NCI-H1048 (cell line): ENCODE measurements around the gene ATG10.

ENCODE experiments used
- DNase-seq: peaks from one replicate; lab custom pipeline; 2025; lab: John Stamatoyannopoulos, UW

The ATG10 gene

DNA sequence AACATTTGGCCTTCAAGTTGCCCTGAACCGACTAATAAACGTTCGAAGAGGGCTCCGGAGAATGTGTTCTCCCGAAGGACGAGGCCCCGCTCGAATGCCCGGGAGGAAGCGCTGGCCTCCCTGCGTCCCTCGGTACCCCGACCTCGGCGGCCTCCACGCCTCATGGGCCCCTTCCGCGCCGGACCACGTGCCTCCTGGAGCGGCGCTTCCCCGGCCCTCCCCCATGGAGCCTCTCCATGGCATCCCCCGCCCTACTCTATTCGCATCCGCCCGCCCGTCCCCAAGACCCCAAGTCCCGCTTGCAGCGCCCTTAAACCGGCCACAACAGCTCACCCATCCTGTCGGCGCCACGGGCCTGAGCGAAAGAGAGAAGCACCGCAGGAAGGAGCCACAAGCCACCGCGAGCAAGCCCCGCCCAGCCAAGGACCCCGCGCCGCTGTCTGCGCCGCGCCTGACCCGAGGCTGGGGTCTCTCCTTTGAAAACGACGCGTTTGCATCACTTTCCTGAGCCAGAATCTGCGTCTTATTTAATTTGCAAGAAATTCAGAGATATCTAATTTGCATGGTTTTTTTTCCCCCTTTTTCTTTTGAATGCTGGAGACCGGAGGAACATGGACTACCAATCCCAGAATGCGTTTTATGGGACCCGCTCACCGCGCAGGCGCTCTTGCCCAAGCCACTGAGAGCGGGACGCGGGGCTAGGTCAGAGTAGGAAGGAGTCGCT is 306.3 kb downstream of the ATG10 start, which contains the start of gene RPS23:
TSS of gene RPS23 (minus strand) at position 368 of the 724 bp plus-strand sequence. CDS start at position 337, 31 bp downstream.
- peak; percentile 67 for DNase-seq

DNA sequence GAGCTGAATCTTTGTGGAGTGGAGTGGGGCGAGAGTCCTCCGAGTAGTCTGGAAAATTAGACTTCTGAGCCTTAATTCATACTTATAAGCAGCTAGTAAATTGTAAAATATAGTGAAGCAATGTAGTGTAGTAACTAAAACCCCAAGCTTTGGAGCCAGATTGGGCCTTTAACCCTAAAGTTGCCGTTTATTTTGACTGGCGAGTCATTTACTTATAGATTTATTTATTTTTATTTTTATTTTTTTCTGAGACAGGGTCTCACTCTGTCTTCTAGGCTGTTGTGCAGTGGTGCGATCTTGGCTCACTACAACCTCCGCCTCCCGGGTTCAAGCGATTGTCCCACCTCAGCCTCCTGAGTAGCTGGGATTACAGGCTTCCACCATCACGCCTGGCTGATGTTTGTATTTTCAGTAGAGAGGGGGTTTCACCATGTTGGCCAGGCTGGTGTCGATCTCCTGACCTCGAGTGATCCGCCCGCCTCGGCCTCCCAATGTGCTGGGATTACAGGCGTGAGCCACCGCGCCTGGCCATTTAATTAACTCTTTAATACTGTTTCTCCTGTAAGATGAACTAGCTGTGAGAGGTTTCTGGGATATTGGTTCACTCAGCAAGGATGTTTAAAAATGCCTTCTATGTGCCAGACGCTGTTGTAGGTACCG is 307.0 kb downstream of the ATG10 start:
- no peak for DNase-seq

DNA sequence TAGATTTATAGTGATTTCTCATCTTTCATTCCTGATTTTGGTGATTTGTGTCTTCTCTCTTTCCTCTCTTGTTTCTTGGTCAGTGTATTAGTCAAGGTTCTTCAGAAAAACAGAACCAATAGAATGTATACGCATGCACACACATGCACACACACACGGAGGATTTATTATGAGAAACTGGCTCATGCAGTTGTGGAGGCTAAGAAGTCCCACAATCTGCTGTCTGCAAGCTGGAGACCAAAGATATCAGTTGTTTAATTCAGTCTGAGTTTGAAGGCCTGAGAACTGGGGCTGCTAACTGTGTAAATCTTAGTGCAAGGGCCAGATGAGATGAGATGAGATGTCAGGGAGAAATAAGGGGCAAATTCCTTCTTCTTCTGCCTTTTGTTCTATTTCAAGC is 312.1 kb downstream of the ATG10 start:
- no peak for DNase-seq

DNA sequence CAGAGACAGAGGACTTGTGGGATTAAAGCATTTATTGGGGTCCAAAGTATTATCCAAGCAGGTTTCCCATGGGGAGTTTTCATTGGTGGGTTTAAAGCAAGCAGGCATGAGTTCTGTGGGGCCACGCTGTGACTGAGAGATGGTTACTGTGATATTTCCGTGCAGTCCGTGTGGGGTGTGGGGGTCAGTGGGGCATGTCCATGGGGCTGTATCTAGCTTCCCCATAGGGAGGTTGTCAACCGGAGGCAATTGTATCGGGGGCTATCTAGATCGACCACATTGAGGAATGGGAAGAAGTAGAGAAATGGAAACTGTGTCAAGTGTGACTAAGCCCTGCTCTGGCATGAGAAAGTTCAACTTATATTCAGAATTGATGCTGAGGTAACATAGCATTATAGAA is 313.4 kb downstream of the ATG10 start:
- no peak for DNase-seq

DNA sequence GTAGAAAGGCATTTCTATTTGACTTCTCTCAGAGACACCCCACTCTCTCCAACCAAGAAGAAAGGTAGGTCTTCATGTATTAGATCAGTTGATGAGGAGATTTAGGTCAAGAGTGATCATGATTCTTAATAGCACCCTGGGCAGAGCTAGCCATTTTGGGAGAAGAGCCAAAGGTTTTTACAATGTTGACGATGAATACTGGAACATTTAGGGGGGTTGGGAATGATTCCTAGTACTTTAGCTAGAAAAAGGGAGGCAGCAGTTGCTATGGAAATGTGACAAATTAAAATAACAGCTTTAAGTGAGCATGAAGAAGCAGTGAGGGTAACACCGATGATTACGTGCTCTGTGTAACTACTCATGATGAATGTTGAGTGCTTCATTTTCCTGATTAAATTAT is 315.8 kb downstream of the ATG10 start:
- DNase-seq, result no peak

DNA sequence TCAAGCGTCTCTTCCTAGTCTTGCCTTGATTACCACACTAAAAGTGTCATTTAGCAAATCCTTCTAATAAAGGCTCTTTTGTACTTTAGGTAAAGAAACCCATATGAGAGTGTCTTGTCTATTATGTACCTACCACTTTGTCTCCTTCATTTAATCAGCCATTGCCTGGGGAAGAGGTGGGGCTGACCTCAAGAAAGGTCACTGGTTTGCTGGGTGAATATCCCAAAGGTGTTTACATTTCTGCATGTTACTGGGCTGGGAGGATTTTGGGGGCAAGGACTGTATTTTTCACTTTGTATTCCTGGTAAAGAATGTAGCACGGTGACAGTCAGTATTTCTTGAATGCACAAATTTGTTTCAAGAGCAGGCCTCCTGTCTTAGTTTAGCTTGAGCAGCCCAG is 318.2 kb downstream of the ATG10 start:
- DNase-seq, result no peak

DNA sequence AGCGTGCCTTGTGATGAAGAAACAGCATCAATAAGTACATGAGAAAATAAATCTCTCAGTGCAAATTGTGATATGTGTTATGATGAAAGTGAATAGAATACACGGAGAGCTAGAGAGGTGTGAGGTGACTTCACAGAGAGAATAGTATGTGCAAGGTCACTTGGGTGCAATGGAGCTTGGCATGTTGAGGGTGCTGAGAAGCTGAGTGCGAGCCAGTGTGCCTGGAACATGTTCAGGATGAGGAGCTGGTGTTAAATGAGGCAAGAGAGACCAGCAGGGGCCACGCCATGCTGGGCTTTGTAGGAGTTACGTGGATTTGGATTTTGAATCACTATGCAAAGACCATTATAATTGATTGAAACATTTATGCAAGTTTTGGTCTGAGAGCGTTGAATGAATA is 319.1 kb downstream of the ATG10 start:
- DNase-seq, result no peak

DNA sequence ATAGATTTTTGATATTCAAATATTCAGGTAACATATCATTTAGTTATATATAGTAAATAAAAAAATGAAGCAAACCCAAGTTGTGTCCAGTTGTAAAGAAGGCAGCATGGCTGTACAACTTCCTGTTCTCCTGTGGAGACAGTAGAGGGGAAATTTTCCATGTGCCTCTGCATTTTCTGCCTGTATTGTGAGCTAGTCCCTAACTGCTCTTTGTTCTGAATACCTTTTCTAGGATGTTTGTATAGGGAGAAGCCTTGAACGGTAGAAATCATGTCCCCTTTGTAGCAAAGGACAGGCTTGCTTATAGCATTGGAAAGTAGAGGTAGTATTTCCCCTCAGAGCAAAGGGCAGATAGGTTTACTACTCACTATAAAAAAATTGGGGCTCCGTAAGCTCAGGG is 319.6 kb downstream of the ATG10 start:
- no peak for DNase-seq

DNA sequence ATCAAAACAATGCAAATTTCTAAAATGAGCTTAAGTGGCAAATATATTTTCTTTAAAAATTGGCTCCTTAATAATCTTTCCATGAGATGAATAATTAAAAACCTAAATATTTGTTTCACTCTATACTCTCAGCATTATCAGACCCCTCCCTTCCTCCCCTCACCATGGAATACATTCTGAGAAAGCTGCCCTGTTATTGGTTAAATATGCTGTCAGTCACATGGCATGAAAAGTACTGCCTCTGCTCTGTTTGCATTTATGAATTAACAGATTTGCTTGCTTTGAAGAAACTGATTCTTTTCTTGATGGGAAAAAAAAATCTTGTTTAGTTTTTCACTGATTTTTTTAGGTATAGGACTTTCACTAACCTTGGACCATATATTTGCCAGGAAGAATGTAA is 323.3 kb downstream of the ATG10 start:
- DNase-seq, result no peak

DNA sequence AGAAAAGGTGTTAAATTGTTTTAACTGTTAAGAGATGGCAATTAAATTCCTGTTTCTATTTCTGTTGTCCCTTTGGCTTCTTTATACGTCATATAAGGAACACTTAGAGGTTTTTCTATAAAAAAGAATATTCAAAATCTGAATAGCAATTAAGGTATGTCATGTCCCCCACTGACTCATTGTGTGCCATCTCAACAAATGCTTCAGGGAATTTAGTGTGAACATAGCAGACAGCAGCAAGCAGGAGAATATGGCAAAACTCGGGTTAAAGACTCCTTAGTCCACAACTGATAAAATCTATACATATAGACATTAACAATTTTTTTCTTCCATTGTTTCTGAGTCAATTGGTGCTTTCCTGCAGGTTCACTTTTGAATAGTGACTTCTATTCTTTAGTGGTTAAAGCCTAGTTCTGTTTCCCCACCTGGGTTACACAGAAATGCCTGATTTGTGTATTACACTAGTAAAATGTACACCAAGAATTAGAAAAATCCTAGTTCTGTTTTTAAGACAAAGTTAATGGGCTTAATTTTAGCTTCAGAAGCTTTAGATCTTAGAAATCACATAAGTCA is 324.2 kb downstream of the ATG10 start:
- DNase-seq, result no peak

DNA sequence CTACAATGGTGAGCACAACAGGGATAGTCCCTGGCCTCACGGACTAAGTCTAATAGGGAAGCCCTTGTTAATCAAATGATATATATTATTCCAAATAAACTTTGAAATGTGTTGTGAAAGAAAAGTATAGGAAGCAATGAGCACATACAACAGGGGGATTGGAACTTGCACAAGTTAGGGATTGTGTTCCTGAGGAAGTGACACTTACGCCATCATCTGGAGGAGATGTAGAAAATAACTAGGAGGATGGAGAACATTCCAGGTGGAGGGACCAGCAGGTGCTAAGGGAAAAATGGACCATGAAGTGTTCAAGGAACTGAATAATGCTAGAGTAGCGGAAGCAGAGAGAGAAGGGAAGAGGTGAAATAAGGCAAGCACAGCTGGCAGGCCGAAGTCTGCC is 325.1 kb downstream of the ATG10 start:
- no peak for DNase-seq

DNA sequence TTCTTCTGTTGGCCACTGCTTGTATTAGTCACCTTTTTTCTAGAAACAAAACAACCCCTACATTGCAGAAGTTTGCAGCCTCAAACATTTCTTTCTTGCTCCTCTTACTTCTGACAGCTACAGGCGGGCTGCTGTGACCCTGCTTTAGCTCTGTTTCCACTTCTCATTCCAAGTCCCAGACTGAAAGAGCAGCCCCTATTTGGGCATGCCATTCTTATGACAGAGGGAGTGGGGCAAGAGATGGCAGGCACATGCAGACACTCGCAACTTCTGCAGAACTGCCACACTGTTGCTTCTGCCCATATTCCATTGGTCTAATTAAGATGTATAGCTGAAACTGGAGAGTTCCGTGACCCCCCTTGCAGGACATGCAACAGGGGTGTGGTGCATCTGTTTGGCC is 325.9 kb downstream of the ATG10 start:
- no peak for DNase-seq

DNA sequence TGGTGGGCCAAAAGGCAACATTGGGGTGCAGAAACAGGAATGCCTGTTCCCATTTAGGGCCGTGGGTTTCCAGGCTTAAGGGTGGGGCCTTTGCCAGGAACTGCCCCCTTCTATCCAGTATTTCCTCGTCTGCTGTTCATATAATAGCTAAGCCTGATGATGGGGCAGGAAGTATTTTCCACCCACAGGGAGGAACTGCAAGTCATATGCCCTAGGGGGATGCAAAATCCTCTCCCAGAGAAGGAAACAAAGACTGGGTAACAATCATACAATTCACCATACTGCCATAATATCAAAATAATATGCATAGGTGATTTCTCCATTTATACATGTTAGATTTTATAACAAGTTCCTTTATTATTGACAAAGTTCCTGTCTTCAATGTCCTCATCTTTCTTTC is 326.8 kb downstream of the ATG10 start:
- no peak for DNase-seq

DNA sequence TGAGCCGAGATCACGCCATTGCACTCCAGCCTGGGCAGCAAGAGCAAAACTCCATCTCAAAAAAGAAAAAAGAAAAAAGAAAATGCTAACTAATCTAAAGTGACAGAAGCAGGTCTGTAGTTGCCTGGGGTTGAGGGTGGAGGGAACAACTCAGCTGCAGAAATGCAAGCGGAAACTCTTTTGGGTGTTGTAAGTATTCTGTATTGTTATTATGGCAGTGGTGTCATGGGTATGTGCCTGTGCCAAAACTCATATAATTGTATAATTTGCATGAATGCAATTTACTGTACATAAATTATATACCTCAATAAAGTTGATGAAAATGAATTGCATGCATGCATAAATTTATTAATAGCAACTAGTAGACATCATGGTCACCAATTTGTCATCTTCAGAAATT is 329.4 kb downstream of the ATG10 start:
- no peak for DNase-seq
